Heart left ventricle (tissue), 16 donors: Measurements from ENCODE around the gene RBMS3. TPM values are rescaled to one million over a fixed set of nuclear protein-coding genes. Genes with fewer than 3 reads are reported as not detected.
A peak's percentile ranks its signal among the peaks of the same experiment; 100 is the strongest.

Experiments used
- ATAC-seq, 4 donors: fragments of 200-7000 bp; cut with Tn5 transposase; one replicate each; pipeline ENCODE4 v1.9.1; 2020 to 2022; ENCODE audit warnings: moderate library complexity in 4 of 4, mild to moderate bottlenecking in 3 of 4, moderate number of reproducible peaks in 1 of 4
- DNase-seq, 5 donors: peaks; one replicate each; pipeline ENCODE4 v3.0.0-alpha.2; 2020
- H3K27ac ChIP-seq, 12 donors: fragments of 200-600 bp; sonication (generic) in 4 of 12; one replicate each; pipeline versions ENCODE4 v1.5.0 to v1.8.0; 2016 to 2022; ENCODE audit warnings: mild to moderate bottlenecking in 2 of 12
- H3K27me3 ChIP-seq, 9 donors: fragments of 200-600 bp; sonication (generic) in 2 of 9; one replicate each; pipeline versions ENCODE4 v1.5.1 to v1.8.0; 2016 to 2022; ENCODE audit warnings: mild to moderate bottlenecking in 3 of 9
- H3K36me3 ChIP-seq, 9 donors: fragments of 200-600 bp; sonication (generic) in 2 of 9; one replicate each; pipeline versions ENCODE4 v1.5.0 to v1.8.0; 2018 to 2022; ENCODE audit warnings: mild to moderate bottlenecking in 2 of 9
- H3K4me1 ChIP-seq, 12 donors: fragments of 200-600 bp; sonication (generic) in 4 of 12; one replicate each; pipeline versions ENCODE4 v1.5.0 to v1.8.0; 2016 to 2022; ENCODE audit warnings: mild to moderate bottlenecking in 3 of 12
- H3K4me3 ChIP-seq, 12 donors: fragments of 200-600 bp; sonication (generic) in 4 of 12; one replicate each; pipeline versions ENCODE4 v1.5.0 to v1.8.0; 2017 to 2022; ENCODE audit warnings: mild to moderate bottlenecking in 9 of 12, moderate library complexity in 4 of 12
- H3K9me3 ChIP-seq, 12 donors: fragments of 200-600 bp; sonication (generic) in 4 of 12; one replicate each; pipeline versions ENCODE4 v1.5.0 to v1.8.0; 2016 to 2022; ENCODE audit warnings: mild to moderate bottlenecking in 1 of 12
- POLR2A ChIP-seq, 2 donors: fragments of 450-650 bp; IDR thresholded peaks; one replicate each; pipeline ENCODE4 v1.6.1; 2017; ENCODE audit warnings: antibody characterized with exemption in 2 of 2, mild to moderate bottlenecking in 2 of 2, moderate library complexity in 2 of 2
- WGBS, 4 donors: extraction: QIAGEN DNeasy Blood & Tissue Kit in 2 of 4; methylation state at CpG; one replicate each; pipeline versions ENCODE4 v1.1.5 to v1.1.7; 2013 to 2018; 5-methylcytosine and 5-hydroxymethylcytosine counted together
- intact Hi-C, 10 donors: fragments of 100-400 bp; cut with DNase I; formaldehyde crosslinking; loops; one replicate each; pipeline versions ENCODE4 v1.11.1 to v1.14.2; 2022
- polyA plus RNA-seq, 2 donors: library from polyadenylated mRNA; stranded (reverse); fragments of 200-250 nt; gene quantifications; one replicate each; pipeline ENCODE4 v1.2.3, GENCODE V29; 2013
- total RNA-seq, 9 donors: library from RNA; depleted of rRNA in 2 of 9; stranded (reverse); fragments of >200 nt in 2 of 9; fragmentation: NEBNext Ultra II Directional in 3 of 9; extraction: Animal tissue kit (Norgen Biotek cat#: 25700) in 3 of 9; gene quantifications; one replicate each; pipeline versions ENCODE4 v1.1.0 to v1.2.4, GENCODE V29; 2016 to 2023
- TF ChIP-seq, protein P1 (sequence below), 12 donors: fragments of 200-600 bp; sonication (generic) in 4 of 12; IDR thresholded peaks; one replicate each; pipeline versions ENCODE4 v1.5.0 to v1.8.0; 2018 to 2022; ENCODE audit warnings: antibody characterized with exemption in 12 of 12, mild to moderate bottlenecking in 5 of 12
- donor health status: ischemic (EF 13 %, LVEDD 7.1; RV severe dilation, severe dysfunction).
- donor health status: healthy with polysubstance abuse.
- donor health status: DM: no; HTN: yes; CAD: no.
- donor health status: DM: no; HTN: no; CAD: no.
- donor health status: ischemic (EF 25% LVEDD 6.9; RV normal size, moderate dysfunction).
- donor health status: ischemic (EF 25% LVEDD 5.7; RV mildly dilated, moderate dysfunction).
- donor health status: healthy.
- donor health status: DM: yes; HTN: yes; CAD: no.
- donor health status: ischemic (EF 35%, LVEDD 5.7; RV mildly dilated, moderate dysfunction).
- donor health status: nonischemic (EF 11% LVEDD 7.7; RV severe dilation, severe dysfunction).
- donor health status: DM: yes; HTN: yes; CAD: no.
- donor health status: PGD.
- donor health status: ischemic (EF 29% LVEDD 5.4; RV normal size, mild dysfunction).
- donor health status: nonischemic (EF 23%, LVEDD 6.1; RV moderate dilation, normal function).

Gene RBMS3
- total and polyA plus RNA-seq, 11 donors = 4.8 to 35.6 (median 26.1) TPM

DNA sequence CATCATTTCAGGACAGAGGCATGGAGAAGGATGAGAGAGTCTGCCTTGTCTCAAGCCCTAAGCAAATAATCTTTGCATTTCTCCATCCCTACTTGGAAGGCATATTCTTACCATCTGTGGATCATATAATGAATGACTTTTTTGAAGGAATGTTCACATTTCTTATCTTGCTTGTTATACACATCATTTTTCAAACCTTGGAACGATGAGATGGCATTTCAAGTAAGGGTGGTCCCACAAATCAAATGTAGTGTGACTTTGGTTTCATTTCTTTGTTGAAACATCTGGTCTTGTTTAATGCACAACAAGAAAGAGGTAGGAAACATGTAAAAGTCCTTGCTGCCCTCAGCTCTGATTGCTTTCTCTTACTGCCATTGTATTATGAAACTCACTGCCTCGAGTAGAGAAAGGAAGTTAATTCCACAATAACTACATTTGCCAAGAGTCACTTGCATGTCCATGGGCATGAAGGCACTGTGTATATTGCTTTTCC is 32.1 kb downstream of the RBMS3 start:
- DNase-seq (no peak), ATAC-seq (no peak)
- Histone ChIP-seq H3K27me3 (no peaks in the 10 kb centered on the region), H3K4me1 (peaks cover 3 to 85% (median 51%) of the 10 kb centered on the region in 12 donors), H3K27ac (peak overlapping the region in 1 of 12 donors; percentile 61), H3K9me3 (no peaks in the 10 kb centered on the region), H3K36me3 (no peaks in the 10 kb centered on the region), H3K4me3 (no peak overlapping the region)
- 53 to 59% (median 55%) methylated on average over 2 of the region's 2 CpGs for WGBS, 4 donors
- TF ChIP-seq, protein P1, sequence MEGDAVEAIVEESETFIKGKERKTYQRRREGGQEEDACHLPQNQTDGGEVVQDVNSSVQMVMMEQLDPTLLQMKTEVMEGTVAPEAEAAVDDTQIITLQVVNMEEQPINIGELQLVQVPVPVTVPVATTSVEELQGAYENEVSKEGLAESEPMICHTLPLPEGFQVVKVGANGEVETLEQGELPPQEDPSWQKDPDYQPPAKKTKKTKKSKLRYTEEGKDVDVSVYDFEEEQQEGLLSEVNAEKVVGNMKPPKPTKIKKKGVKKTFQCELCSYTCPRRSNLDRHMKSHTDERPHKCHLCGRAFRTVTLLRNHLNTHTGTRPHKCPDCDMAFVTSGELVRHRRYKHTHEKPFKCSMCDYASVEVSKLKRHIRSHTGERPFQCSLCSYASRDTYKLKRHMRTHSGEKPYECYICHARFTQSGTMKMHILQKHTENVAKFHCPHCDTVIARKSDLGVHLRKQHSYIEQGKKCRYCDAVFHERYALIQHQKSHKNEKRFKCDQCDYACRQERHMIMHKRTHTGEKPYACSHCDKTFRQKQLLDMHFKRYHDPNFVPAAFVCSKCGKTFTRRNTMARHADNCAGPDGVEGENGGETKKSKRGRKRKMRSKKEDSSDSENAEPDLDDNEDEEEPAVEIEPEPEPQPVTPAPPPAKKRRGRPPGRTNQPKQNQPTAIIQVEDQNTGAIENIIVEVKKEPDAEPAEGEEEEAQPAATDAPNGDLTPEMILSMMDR (IDR thresholded peaks at IDR 0.05) = no peak
- TF ChIP-seq POLR2A (IDR thresholded peaks at IDR 0.05) = no peak
- intact Hi-C loops = no loop called here

DNA sequence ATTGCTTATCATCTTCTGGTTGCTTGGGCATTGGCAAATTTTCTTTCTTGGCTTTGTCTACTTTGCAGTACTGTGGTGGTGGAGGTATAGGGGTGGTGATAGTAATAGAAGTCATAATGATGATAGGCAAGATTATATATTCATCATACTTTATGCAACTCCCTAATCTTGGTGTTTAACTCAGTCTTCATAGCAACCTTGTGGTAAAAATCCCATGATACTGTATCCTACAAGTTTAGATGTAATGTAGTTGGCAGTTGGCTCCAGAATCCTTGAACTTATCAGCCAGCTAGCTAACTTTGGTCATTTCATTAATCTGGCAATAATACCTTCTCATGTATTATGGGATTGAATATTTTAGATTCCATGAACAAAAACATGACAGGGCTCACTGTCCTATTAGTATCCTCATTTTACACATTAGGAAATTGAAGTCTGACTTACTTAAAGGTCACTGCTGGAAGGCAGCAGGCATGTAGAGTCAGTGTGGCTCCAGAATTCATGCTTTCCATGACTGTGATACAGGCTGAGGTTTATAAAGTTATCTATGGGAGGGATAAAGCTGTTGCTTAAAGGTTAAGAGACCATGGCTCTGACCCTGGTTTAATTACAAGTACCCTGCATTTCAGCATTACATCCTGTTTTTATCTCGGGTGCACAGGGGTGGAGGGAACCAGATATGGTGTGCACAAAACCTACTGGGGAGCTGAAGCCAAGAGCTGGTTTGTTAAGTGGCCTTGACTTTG is 33.3 kb downstream of the RBMS3 start:
- Histone ChIP-seq H3K27ac (peak overlapping the region in 4 of 12 donors; percentile 10 to 61 (median 16)), H3K27me3 (no peaks in the 10 kb centered on the region), H3K36me3 (no peaks in the 10 kb centered on the region), H3K9me3 (no peaks in the 10 kb centered on the region), H3K4me1 (peaks cover 3 to 89% (median 57%) of the 10 kb centered on the region in 12 donors), H3K4me3 (no peak overlapping the region)
- ATAC-seq (peak in 3 of 4 donors; percentile 8 to 61 (median 19)), DNase-seq (no peak)
- TF ChIP-seq, protein P1 (IDR thresholded peaks at IDR 0.05) = no peak
- TF ChIP-seq POLR2A (IDR thresholded peaks at IDR 0.05) = no peak
- intact Hi-C loops = no loop called here
- 24 to 40% (median 30%) methylated on average over 1 of the region's 1 CpG for WGBS, 4 donors

DNA sequence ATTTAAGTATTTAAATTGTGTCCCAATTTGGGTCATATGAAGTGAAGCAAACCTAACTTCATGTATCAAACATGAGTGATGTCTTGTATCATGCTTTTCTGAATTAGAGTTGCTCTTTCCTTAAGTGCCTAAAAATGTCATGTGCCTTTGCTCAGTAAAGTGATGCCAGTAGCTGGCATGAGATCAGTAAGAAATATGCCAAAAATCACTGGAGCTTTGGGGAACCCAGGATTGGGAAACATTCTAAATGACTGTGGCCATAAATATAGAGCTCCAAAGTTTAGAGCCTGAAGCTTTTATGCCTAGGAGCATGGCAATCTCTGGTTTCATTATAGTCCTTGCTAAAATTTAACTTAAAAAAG is 33.8 kb downstream of the RBMS3 start:
- H3K36me3 ChIP-seq = no peaks in the 10 kb centered on the region
- DNase-seq (no peak), ATAC-seq (no peak)
- H3K4me3 ChIP-seq = no peak overlapping the region
- no peaks in the 10 kb centered on the region for H3K27me3 ChIP-seq
- intact Hi-C loops = no loop called here
- no peaks in the 10 kb centered on the region for H3K9me3 ChIP-seq
- no peak for TF ChIP-seq POLR2A (IDR thresholded peaks at IDR 0.05)
- TF ChIP-seq, protein P1 (IDR thresholded peaks at IDR 0.05) = no peak
- H3K27ac ChIP-seq = peak overlapping the region in 3 of 12 donors; percentile 15 to 61 (median 16)
- H3K4me1 ChIP-seq = peaks cover 3 to 92% (median 62%) of the 10 kb centered on the region in 12 donors

DNA sequence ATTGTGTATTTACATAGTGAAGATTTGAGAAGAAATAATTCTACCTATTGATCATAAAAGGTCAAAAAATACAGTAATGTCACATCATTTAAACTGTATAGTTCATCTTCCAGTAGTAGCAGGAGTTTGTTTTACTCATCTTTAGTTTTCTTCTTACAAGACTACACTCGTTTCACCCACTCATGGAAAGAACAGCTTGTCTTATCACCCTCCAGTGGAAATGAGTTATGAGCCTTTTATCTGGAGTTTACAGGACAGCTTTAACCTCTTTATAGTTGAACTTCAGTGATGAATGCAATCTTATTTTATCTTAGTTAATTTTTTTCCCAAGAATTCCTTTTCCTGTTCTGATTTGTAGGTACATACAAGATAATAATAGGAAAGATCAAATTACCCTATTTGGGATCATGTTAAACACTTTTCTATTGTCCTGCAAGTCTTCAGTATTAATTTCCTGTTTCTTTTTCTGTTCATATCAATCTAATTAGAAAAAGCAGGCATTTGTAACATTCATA is 36.8 kb downstream of the RBMS3 start:
- intact Hi-C loops = no loop called here
- peak overlapping the region in 1 of 12 donors; percentile 44 for H3K27ac ChIP-seq
- no peak for ATAC-seq
- H3K9me3 ChIP-seq = no peaks in the 10 kb centered on the region
- H3K4me1 ChIP-seq = peaks cover 5 to 83% (median 53%) of the 10 kb centered on the region in 12 donors
- DNase-seq = no peak
- 17 to 27% (median 18%) methylated on average over 1 of the region's 1 CpG for WGBS, 4 donors
- H3K4me3 ChIP-seq = no peak overlapping the region
- no peak for TF ChIP-seq POLR2A (IDR thresholded peaks at IDR 0.05)
- TF ChIP-seq, protein P1 (IDR thresholded peaks at IDR 0.05) = no peak
- H3K27me3 ChIP-seq = no peaks in the 10 kb centered on the region
- H3K36me3 ChIP-seq = no peaks in the 10 kb centered on the region
